Measurements from ENCODE around the gene DHRS3.
"Not testable (repeated sequence)": the region's sequence is repeated elsewhere in the genome, so short reads cannot be mapped to it uniquely, and the experiment has no call there.

The DHRS3 gene

GRCh38 chr1:12572522-12572921, 45.5 kb downstream of the DHRS3 start:
- DNase-seq, result no peak

DNA sequence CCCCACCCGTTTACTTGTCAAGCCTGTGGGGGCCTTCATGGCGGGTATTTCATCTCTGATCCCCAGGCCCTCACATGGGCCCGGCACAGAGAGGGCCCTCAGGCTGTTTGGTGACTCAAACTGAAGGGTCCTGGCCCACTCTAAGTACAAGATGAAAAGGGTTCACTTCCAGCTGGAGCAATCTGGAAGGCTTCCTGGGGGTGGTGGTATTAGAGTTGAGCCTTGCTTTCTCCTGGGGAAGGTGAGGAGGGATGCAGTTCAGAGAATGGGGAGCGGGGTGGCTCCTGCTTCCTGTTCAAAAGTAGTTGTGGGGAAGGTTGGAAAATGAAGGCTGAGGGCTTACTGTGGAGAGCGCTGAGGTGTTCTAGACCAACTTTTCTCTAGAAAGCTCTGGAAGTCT, 47.7 kb downstream of the DHRS3 start:
- no peak for DNase-seq

DNA sequence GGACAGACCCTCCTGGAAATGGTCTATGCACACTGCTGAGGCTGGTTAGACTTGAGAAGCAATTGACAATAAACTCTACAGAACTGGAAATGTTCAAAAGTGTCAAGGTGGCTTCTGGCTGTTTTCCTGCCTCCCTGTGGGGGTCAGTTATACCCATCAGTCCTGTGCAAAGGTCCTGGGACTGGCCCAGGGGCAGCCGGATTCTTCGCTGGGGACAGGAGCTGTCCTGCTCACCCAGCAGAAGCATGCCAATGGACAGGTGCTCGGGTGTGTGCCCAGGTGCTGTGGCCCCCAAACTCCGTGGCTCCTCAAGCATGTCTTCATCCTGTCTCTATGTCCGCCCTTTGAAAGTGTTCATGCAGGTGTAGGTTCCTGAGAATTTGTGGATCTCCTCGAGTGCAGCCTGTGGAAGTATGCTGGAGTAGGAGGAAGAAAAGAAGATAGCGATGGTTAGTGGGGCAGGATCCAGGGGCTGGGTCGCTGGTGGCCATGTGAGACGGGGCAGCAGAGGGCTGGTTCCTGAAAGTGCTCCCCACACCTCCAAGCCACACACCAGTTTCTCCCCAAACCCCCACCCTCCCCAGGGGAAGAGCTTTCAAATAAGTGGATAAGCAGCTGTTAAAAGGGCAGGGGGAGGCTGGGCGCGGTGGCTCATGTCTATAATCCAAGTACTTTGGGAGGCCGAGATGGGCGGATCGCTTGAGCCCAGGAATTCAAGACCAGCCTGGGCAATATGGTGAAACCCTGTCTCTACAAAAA, 49.8 kb downstream of the DHRS3 start:
- no peak for DNase-seq

DNA sequence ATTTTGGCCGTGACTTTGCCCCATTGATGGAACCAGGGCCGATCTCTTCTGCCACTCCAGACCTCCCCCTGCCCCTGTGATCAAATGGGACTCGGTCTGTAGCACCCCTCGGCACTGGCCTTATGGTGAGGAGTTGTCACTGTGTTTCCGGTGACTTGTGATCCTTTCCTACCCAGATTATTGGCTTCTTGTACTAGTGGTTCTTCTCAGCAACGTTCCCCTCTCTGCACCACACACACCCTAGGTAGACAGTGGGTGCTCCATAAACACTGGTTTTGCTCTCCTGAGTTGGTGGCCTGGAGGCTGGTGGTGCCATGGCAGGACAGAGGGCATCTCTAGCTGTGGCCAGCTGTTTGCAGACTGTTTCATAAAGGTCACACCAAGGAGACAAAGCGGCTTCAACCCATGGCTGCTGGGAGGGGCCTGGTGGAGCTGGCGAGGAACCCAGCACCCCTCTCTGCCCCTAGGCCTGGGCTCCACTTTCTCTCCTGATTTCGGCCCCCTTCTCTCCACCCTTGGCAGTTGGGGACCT, 50.7 kb downstream of the DHRS3 start:
- DNase-seq, result no peak

DNA sequence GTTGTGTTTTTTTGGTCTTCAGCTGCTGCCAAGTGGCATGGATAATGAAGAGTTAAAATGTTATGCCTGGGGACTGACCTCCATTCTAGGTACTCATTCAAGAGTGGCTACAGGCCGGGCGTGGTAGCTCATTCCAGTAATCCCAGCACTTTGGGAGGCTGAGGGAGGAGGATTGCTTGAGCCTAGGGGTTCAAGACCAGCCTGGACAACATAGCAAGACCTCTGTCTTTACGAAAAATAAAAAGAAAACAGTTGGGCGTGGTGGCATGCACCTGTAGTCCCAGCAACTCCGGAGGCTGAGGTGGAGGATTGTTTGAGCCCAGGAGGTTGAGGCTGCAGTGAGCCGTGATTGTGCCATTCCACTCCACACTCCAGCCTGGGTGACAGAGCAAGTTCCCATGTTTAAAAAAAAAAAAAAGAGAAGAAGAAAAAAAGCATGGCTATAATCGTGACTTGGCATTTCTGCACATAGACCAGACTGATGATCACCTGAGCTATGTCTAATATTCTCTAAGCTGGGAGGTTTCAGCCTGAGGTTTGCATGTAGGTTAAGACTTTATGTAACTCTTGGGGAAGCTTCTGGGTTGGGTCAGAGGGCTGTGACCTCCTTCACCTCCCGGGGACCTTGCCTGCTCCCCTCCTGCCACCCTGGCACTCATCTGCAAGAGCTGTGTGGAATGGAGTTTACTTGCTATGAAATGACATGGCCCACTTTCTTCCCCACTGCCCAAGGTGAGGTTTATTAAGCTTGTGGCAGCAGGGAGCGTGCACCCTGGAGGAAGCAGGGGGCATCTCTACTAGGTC, 51.3 kb downstream of the DHRS3 start:
- peak in 1 of 2 donors; percentile 9 for DNase-seq

DNA sequence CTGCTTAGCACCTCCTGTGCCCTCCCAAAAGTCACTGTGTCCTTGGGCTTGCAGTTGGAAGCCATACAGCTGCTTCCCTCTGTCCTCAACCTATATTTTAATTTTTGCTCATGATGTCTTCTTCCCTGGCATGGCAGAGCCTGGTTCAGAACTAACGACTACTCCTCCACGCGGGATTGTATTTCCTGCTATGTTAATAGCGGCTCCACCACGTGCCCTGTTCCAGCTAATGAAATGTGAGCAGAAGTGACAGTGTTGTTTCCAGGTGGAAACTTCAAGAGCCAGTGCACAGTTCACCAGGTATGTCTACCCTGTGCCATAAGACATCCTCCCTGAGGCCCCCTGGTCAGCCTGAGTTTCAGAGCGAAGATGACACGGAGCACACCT, 52.1 kb downstream of the DHRS3 start:
- DNase-seq, result no peak

GRCh38 chr1:12565094-12565965, 52.7 kb downstream of the DHRS3 start:
- no peak for DNase-seq

DNA sequence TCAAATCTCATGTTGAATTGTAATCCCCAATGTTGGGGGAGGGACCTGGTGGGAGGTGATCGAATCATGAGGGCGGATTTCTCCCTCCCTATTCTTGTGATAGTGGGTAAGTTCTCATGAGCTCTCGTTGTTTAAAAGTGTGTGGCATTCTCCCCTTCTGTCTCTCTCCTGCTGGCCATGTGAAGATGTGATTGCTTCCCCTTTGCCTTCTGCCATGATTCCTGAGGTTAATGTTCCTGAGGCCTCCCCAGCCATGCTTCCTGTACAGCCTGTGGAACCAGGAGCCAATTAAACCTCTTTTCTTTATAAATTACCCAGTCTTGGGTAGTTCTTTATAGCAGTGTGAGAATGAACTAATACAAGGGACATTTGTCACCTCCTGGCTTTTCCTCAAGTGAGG, 53.8 kb downstream of the DHRS3 start:
- DNase-seq, result not testable (repeated sequence)

DNA sequence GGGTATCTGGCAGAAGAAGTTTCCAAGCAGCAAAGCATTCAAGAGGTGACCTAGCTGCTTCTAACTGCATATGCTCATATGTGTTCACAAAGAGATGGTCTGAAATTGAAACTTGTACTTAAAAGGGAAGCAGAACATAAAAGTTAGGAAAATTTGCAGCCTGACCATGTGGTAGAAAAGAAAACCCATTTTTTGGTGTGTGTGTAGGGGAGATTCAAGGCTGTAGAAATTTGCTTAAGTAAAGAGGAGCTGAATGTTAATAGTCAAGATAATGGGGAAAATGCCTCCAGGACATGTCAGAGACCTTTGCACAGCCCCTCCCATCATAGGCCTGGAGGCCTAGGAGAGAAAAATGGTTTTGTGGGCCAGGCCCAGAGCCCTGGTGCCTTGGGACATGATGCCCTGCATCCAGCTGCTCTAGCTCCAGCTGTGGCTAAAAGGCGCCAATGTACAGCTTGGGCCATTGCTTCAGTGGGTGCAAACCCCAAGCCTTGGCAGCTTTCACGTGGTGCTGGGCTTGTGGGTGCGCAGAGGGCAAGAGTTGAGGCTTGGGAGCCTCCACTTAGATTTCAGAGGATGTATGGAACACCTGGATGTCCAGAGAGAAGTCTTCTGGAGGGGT, 54.9 kb downstream of the DHRS3 start:
- no peak for DNase-seq

DNA sequence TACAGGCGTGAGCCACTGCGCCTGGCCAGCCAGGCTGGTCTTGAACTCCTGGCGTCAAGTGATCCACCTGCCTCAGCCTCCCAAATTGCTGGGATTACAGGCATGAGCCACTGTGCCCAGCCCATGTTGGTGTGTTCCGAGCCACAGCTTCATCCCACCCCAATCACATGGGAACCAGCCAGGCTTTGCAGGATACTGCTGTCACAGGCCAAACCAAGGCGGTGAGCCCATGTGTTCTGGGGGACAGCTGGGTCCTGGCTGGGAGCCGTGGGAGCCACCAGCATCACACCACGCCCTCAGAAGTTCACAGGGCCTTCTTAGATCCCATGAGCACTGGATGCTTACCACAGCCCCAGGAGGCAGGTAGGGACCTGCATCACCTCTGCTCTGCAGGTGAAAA, 56.9 kb downstream of the DHRS3 start:
- no peak for DNase-seq

DNA sequence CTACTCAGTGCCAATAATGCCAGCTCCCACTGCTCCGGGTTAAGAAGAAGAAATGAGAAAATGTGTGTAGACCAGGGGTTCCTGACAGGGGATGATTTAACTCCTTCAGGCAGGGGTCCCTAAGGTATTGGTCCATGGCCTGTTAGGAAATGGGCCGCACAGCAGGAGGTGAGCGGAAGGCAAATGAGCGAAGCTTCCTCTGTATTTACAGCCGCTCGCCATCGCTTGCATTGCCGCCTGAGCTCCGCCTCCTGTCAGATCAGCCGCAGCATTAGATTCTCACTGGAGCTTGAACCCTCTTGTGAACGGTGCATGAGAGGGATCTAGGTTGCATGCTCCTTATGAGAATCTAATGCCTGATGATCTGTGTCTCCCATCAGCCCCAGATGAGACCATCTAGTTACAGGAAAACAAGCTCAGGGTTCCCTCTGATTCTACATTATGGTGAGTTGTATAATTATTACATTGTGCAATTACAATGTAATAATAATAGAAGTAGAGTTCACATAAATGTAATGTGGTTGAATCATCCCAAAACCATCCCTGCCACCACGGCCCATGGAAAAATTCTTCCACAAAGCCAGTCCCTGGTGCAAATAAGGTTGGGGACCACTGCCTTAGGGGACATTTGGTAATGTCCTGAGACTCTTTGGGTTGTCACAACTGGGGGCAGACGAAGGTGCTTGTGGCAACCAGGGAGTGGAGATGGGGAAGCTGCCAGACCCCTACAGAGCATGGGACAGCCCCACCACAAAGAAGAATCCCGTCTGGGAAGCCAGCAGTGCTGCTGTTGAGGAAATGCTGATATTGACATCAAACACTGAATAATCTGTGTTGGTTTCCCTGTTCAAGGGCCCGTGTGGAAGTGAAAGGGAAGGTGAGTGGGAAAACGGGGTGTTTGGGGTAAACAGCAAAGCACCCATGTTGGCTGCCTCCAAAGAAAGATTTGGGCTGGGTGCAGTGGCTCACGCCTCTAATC, 60.8 kb downstream of the DHRS3 start:
- DNase-seq, result no peak

DNA sequence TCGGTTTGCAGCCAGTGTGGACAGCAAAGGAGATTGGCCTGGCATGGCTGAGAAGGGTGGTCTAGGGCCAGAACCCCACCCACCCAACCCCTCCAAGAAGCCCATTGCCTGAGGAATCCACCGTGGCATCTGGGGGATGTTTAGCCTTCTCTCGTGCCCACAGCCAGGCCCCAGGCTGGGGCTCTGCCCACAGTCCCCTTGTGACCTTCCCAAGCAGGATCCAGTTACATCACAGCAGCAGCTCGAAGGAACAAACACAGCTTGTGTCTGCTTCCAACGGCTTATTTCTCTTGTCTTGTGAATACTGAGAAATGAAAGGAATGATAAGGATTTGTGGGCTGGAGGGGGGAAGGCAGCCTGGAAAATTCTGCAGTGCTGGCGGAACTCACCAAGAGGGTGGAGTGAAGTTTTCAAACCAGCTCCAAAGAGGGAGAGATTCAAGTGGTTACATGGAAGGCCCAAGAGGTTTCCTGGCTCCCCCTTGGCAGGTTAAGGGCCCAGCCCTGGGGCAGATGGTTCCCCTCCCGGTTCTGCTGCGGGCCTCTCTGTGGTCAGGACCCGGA, 61.6 kb downstream of the DHRS3 start:
- DNase-seq, result peak; percentile 28 to 54

DNA sequence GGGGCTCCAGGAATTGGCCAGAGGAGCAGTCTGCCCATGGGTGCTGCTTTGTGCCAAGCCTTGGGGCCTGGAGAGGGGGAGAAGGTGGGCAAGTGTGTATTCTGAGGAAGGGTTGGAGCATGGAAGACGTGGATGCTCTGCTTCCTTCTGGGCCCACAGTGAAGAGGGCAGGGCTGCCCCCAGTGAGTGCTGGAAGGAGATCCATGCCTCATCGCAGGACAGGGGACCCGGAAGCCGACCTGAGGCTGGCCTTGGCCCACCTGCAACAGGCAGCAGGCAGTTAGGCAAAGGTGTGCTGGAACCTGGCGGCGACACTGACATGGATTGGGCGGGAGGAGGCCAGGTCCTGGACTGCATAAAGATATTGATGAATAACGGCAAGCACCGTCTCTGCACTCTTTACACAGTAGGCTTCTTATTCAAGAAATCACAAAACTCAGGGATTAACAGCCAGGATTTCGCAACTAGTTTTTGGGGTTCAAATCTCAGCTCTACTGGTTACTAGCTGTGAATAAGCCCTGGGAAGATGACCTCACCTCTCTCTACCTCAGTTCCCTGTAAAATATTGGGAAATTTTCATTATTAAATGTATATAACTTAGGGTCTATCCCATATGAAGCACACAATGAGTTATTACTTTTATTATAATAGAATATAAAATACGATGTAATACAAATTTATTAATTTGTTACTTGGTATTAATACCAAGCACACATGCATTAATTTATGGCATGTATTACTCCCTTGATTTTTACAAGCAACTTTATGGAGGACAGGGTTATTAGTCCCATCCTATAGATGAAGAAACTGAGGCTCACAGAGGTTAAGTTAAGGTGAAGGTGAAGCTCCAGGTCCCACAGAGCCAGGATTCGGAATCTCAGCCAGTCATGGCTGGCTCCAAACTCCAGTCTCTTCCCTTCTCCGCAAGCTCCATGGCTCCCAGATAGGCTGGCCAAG, 62.3 kb downstream of the DHRS3 start:
- DNase-seq, result no peak

DNA sequence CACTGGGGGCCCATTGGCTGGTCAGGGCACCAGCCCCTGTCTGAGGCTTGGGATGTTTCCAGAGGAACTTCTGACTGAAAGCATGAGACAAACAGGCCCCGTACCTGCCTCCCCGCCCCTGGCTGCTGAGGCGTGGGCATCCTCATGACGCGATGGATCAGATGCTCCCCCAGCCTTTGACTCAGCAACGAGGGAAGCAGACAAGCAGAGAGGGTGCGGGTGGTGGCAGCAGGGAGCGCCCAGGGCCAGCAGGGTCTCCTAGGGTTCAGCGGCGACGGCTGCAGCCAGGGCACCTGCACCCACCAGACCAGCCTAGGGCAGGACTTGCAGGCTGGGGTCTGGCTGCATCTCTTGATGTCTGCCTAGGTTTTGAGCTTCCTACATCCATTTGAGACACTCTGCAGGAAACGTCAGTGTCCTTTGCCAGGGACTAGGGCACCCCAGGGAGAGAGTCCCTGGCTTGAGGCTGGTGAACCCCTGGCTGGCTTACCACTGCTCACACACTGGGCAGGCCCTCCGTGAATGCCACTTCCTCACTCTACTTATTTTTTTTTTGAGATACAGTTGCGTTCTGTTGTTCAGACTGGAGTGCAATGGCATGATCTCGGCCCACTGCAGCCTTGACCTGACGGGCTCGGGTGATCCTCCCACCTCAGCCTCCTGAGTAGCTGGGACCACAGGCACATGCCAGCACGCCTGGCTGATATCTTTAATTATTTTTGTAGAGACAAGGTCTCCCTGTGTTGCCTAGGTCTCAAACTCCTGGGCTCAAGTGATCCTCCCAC, 63.3 kb downstream of the DHRS3 start:
- no peak for DNase-seq

DNA sequence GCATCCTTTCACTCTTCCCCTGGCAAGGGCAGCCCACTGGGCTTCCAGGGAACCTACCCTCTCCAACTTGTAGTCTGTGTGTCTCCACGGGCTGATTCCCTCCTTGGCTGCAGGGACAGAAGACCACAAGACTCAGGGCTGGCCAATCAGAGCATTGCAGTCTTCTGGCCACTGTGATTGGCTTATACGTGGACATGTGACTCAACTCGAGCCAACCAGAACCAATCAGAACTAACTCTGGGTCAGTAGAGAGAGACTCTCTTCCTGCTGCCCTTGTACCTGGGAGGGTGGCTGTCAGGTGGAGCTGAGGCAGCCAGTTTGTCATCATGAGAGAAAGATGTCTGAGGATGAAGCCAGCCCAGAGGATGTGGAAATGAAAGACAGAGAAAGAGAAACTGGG, 64.0 kb downstream of the DHRS3 start:
- DNase-seq, result no peak

- no peak for DNase-seq
Observed at GRCh38 chr1:12552951-12553921, 64.8 kb downstream of the DHRS3 start.

- DNase-seq, result no peak
Observed at GRCh38 chr1:12552111-12552888, 65.7 kb downstream of the DHRS3 start.
